SKM-1 (cell line): ENCODE results near the gene TTC9.

Experiments used
- DNase-seq: peaks from one replicate; lab custom pipeline; 2025; ENCODE audit not compliant: unreplicated experiment; lab: John Stamatoyannopoulos, UW

The TTC9 gene

DNA sequence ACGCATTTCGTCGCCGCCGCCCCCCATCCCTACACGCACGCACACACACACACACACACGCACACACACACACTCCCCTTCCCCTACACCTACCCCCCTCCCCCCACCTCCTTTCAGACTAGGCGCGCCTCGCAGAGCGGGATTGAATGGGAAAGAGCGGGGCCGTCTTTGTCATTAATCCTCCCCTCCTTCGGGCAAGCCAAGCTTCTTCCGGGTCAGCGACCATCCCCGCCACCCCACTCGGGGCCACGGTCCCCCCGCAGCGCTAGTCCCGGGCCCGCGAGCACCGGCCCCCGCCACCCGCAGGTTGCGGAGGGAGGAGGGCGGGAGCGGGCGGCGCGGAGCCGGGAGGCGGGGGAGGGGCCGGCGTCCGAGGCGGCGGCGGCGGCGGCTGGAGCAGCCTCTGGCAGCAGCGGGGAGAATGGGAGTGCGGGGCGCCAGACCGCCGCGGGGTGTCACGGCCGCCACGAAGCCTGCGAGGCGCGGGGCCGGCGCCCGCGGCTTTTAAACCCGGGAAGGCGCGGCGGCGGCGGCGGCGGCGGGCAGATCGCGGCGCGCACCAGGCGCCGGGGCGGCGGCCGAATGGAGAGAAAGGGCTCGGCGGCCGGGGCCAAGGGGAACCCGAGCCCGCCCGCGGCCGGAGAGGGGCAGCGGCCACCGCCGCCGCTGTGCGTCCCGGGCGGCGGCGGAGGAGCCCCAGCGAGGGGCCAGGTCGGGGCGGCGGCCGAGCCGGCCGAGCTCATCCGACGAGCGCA lies at the start of gene TTC9:
TSS of gene TTC9 (plus strand) at position 369 of the 755 bp plus-strand sequence. CDS start at position 583, 214 bp downstream.
- DNase-seq: no peak

DNA sequence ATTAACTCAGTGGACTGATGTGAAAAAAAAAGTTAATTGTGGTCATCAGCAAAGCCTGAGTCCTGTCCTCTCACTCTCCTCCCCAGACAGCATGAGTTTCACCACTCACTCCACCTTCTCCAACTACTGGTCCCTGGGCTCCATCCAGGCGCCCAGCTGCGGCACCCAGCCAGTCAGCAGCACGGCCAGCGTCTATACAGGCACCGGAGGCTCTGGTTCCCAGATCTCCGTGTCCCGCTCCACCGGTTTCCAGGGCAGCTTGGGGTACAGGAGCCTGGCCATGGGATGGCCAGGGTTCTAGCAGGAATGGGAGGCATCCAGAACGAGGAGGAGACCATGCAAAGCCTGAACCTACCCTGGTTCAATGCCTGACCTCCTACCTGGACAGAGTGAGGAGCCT lies 47.3 kb upstream of the TTC9 start:
- no peak for DNase-seq

DNA sequence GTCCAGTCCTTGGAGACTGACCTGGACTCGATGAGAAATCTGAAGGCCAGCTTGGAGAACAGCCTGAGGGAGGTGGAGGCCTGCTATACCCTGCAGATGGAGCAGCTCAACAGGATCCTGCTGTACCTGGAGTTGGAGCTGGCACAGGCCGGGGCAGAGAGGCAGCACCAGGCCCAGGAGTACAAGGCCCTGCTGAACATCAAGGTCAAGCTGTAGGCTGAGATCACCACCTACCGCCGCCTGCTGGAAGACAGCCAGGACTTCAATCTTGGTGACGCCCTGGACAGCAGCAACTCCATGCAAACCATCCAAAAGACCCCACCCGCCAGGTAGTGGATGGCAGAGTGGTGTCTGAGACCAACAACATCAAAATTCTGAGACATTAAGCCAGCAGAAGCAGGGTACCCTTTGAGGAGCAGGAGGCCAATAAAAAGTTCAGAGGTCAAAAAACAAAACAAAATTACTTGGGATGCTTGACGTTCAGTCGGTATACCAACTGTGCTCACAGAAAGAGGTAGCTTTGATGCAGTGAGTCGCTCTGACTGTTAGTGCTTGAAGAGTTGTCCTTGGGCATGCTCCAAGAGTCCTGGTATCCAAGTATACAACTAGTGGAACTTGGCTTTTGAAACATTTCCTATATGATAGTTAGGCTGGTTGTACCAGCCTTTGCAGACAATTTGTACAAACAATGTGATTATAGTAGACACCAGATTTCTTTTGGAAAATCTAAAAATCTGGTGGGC lies 46.1 kb upstream of the TTC9 start:
- DNase-seq: no peak

DNA sequence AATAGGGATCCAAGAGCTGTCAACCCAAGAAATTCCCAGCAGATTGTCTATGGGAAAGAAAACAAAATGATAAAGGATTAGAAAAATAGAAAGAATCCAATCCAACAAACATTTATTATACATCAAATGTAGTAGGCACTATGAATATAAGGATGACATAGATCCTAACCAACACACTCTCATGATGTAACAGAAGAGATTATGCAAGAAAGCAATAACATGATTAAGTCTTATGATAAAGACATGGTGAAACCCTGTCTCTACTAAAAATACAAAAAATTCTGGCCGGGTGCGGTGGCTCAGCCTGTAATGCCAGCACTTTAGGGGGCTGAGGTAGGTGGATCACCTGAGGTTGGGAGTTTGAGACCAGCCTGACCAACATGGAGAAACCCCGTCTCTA lies 44.0 kb upstream of the TTC9 start:
- no peak for DNase-seq

DNA sequence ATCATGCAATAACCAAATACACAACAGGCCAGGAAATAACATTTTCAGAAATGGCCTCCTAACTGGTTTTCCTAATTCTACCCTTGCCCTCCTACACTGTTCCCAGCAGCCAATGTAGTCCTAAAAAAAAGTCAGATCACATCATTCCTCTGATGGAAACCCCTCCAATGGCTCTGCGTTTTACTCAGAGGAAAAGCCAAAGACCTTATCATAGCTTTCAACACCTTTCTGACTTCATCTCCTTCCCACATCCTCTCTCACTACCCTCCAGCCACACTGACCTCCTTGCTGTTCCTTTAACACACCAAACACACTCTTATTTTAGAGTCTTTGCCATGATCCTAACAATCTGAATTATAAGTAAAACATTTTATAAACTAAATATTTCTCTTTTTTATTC lies 42.4 kb upstream of the TTC9 start:
- DNase-seq: no peak

DNA sequence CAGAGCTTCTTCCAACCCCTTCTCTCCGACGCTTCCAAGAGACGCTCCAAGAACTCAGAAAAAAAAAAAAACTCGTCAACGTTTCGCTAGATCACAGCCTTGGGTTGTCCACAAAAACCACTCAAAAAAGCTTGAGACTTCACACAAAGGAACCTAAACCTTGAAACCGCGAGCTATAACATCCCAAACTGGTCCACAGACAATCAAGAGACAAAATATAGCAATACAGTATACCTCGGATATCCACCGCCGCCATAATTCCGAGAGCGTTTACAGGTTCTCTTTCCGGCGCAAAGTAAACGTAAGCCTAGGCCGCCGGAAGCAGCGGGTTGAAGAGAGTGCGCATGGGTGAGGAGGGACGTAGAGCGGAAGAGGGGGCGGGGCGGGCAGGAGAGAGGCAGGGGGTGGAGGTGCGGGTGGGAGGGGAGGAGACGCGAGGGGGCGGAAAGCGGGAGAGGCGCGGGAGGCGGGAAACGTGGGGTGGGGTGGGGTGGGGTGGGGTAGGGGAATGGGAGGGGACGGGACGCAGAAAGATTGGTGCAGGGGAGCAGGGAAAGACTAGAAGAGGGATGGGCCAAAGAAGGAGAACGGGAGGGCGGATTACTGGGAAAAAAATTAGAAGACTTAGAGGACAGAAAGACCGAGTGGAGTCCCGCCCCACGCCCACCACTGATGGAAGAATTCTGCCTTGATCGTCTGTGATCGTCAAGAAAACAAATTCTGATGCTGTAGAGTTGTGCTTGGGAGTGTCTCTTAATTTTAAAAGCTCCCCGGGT lies 41.1 kb upstream of the TTC9 start, which contains the start of gene MED6:
TSS of gene MED6 (minus strand) at position 274 of the 776 bp plus-strand sequence. CDS start at position 256, 18 bp downstream.
- peak; percentile 14 for DNase-seq

DNA sequence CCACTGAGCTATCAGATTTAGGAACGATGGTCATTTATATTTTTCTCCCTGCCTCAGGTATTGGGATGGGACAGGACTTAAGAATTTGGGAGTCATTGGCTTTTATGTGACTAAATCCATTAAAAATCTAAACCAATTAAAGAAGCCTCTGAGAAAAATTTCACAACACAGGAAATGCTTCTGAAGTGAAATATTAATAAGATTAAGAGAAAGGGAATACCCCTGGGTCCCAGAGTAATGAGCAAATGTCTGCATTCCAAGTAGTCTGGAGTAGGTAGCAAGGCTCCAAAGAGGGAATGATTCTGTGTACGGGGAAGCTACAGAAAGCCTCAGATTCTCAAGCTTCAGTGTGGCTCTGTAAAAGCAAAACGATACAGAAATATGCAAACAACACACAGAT lies 40.6 kb upstream of the TTC9 start:
- no peak for DNase-seq

DNA sequence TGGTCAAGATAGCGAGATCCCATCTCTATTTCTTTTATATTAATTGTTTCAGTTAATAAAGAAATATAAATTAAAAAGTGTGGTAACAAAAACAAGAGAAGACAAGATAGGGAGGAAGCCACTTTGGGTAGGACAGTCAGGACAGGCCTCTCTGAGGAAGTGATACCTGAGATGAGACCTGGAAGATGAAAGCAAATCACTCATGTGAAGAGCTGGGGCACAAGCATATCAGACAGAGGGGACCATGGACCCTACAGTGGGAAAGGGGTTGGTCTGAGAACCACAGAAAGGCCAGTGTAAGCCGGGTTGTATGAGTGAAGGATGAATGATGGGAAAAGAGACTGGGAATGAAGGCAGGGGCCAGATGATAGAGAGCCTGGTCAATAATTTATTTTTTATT lies 39.5 kb upstream of the TTC9 start:
- DNase-seq: no peak

DNA sequence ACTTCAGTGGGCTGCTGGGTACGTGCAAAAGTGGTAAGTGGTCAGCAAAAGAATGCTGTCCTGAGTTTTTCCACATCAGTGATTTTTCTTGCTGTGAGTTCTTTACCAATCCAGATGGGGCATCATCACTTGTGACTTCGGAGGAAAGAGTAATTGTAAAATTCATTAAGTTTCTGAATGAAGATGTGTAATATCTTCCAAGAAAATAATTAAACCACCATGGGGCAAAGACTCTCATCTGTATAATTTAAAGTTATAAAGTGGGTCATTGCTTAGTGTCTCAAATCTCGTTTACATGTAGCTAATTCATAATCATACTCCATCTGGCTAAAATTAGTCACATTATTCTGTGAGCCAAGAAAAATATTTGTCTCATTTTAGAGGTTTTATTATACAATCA lies 30.5 kb upstream of the TTC9 start:
- DNase-seq: no peak

DNA sequence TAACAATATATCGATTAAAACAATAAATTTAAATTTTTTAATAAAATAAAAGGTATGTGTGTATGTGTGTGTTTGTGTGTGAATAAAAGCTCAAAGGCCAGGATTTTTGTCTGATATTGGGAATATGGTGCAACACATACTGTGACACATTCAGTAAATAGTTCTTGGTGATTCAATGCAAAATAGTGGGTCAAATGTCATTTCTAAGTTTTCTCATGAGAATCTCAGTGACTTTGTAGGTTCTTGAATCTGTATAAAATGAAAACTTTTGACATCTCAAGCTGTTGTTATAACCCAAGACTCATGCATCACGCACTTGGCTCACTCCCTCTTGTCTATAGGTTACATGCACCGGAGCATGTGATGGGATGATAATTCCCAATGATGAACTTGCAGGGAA lies 25.1 kb upstream of the TTC9 start:
- DNase-seq: no peak

DNA sequence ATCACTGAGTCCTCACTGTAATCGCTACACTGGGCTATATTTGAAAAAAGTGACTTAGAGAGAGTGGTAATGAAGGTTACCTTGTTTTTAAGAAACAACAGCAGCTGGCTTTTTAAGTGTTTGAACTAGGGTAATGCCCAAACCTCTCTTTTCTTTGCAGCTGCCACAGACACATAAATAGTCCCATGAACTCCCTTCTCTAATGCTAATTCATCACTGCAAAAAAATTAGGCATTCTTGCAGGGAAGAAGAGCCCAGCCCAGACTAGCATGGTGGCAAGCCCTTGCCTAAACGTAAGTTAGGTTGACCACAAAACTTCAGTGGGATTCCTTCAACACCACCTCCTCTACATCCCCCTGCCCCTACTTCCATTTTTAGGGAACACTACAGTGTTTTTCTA lies 23.4 kb upstream of the TTC9 start:
- DNase-seq: no peak

DNA sequence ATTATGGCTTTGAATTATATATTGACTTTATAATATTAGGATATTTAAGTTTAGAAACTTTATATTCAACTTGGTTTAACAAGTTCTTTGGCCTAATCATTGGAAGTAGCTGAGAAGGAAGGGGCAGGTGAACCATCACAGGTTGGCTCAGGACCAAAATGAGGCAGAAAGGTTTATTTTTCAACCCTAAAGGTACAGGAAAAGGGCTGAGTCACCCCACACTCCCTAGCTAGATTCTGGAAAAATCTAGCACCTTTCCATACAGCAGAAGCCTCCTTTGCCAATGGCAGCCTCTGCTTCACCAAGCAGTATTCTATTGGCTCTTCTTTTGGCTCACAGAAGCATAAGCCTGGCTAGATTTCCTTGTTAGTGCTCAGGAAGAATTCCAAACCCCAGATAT lies 22.0 kb upstream of the TTC9 start:
- DNase-seq: no peak

DNA sequence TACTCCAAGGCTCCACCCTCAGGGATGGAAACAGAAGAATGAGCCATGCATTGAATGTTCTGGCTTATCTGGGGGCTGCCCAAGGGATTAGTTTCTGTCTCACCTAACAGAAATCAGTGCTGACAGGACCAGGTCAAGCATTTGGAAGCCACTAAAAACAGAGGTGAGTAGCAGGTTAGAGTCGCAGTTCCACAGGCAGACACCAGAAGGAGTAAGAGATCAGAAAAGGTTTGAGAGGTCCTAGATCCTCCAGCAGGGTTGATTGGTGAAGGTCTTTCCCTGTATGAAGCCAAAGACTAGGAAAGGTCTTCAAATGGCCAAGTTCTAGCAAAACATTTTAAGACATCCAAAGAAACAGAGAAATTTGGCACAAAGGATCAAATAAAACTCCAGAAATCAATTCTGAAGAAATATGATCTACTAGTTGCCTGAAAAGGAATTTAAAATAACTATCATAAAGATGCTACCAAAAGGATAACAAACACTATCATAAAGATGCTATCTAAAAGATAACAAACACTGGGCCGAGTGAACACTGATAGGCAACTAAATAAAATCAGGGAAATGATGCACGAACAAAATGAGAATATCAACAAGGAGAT lies 19.5 kb upstream of the TTC9 start:
- peak; percentile 13 for DNase-seq

DNA sequence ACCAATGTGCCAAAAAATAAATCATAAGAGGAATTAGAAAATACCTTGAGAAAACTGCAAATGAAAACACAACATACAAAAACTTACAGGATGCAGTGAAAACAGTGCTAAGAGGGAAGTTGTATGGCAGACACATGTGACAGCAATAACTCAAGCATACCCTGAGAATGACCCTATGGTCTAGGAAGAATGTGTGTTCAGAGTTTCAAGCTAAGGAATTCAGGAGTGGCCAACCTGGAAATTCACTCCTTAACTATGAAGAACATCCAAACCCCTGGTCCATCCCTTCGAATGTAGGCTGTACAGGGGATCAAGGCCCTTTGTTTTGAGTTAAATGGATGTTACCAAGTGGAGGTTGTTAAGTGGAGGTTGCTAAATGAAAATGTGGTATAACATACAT lies 16.7 kb upstream of the TTC9 start:
- DNase-seq: no peak

DNA sequence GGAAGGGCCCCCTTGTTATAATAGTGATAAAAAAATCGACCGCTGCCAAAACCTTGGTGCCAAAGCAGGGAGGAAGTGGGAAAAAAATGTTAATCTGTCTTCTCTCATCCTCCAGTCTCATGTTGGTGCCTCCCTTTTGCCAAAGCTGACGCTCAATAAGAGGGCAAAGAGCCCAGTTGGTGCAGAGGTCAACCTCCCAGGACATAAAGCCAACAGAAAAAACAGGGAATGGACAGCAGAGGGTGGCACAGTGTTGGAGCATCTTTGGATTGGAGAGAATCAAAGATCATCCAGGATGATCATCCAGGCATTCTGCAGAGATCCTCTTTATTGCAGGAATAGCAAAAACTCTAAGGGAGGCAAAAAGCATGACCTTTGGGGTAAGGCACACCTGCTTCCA lies 9.8 kb upstream of the TTC9 start:
- DNase-seq: no peak

DNA sequence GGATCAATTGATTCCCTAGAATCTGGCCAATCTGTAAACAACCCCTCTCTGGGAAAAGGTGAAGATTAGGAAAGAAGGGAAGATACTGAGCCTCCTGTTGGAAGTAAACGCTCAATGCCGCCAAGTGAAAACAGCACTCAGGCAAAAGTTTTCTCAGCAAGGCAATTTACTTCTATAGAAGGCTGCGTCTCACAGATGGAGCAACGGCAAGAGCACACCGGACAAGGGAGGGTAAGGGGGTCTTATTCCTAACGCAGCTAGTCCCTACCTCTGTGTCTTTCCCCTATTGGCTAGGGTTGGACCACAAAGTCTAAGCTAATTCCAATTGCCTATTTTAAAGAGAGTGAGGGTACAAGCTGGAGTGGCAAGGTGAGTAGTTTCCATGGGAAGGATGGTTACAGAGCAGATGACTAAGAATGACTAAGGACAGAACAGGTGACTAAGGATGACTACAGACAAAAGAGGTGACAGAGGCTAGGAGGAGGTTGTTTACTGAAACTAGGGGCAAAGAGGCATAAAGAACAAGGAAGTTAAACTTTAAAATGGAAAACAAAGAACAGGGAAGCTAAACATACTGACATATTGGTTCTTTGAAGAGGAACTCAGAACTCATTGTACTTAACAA lies 5.6 kb upstream of the TTC9 start:
- no peak for DNase-seq

DNA sequence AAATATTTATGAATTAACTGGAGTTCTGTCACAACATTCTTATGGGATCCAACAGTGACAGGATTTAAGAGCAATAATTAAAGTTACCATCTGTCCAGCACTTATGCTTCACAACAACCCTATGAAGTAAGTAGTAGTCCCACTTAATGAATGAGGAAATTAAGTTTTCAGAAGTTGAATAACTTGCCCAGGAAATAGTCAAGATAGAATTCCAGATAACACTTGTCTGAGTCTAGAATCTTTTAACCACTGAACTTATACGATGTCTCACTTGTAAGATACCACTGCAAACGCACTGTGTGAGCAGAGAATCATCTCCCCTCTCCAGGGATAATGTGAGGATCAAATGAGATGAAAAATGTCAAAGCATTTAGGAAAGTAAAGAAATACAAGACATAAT lies 3.3 kb upstream of the TTC9 start:
- DNase-seq: no peak

DNA sequence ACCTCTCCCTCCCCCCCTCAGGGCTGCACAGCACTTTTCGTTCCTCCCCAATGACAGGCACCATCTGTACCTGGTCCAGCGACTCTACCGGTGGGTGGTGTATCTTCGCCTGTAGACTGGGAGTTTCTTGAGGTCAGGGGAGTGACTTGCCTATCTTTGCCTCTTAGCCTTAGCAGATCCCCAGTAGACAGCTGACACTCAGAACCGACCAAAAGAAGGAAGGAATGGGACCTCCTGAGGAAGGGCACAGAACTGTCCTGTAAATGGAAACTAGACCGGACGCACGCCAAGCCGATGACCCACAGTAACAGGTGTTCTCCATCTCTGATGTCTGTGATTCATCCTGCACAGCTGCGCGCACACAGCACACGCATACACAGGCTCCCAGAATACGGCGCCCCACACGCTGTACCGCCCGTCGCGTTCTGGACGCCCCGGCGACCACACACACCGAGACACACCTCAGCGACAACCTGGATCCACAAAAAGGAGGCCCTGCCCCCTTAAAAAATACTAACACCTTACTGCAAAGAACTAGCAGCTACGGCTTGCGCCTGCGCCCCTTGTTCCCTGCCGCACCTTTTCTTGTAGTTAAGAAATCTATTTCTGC lies 673 bp upstream of the TTC9 start:
- no peak for DNase-seq

DNA sequence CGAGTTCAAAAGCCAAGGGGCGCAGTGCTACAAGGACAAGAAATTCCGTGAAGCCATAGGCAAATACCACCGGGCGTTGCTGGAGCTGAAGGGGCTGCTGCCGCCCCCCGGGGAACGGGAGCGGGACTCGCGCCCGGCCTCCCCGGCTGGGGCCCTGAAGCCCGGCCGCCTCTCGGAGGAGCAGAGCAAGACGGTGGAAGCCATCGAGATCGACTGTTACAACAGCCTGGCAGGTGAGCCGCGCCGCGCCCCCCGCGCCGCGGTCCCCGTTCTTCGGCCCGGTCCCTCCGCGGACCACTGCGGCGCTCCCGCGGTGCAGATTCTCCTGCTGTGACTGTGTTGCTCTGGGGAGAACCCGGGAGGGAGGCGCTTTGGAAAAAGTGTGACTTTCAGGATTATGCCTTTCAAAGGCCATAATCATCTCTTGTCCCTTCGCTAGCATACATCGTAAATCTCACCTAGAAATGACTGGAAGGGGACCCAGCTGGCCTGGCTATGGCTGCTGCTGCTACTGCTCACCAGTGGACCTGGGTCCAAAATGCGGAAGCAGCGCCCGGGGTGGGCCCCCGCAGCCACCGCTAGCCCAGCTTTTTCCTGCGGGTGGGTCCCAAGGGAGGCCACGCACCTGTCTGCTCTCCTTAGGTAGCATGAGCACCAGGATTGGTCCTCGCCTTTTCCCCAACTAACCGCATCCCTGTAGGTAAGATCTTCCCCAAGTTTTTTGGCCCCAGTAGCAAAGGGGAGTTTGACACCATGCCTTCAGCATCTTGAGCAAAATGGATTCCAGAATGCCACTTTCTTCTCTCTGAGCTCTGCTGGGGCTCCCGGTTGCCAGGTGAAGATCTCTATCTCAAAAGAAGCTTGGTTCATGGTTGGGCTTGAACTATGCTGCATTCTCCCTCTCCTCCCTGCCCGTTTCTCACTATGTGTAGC lies 853 bp downstream of the TTC9 start:
- no peak for DNase-seq
